ENCODE results near the gene MDK.

MDK gene

GRCh38 chr11:46346886-46347636, 34.4 kb upstream of the MDK start, which contains the start of gene DGKZ:
DGKZ (plus strand) TSS chr11:46347463; CDS start chr11:46347660, 197 bp downstream.
- FAIRE-seq (peak; percentile 96), DNase-seq (ENCODE audit: insufficient read length, low spot score) (peak; percentile 90)
- no peak for TF ChIP-seq POLR2A (IDR thresholded peaks at IDR 0.05; ENCODE audit: low read depth, low read length)
- peak; percentile 18 for TF ChIP-seq PAX5 (IDR thresholded peaks at IDR 0.05; ENCODE audit: insufficient read depth, low read length, severe bottlenecking)

- TF ChIP-seq POLR2A (IDR thresholded peaks at IDR 0.05; ENCODE audit: low read depth, low read length) (no peak), POU2F2 (IDR thresholded peaks at IDR 0.05; ENCODE audit: low read depth, low read length) (no peak), TAF1 (IDR thresholded peaks at IDR 0.05; ENCODE audit: low read depth, low read length) (no peak), SPI1 (IDR thresholded peaks at IDR 0.05; ENCODE audit: low read depth, low read length) (no peak), PAX5 (IDR thresholded peaks at IDR 0.05; ENCODE audit: insufficient read depth, low read length, severe bottlenecking) (no peak), POLR2AphosphoS5 (IDR thresholded peaks at IDR 0.05; ENCODE audit: low read depth, low read length) (no peak)
- FAIRE-seq (peak; percentile 51), DNase-seq (ENCODE audit: insufficient read length, low spot score) (no peak)
Observed at GRCh38 chr11:46347637-46348311, 33.7 kb upstream of the MDK start.

- FAIRE-seq (peak; percentile 26), DNase-seq (ENCODE audit: insufficient read length, low spot score) (no peak)
- TF ChIP-seq POU2F2 (IDR thresholded peaks at IDR 0.05; ENCODE audit: low read depth, low read length) (no peak), SPI1 (IDR thresholded peaks at IDR 0.05; ENCODE audit: low read depth, low read length) (no peak), POLR2A (IDR thresholded peaks at IDR 0.05; ENCODE audit: low read depth, low read length) (no peak), TAF1 (IDR thresholded peaks at IDR 0.05; ENCODE audit: low read depth, low read length) (no peak)
Observed at GRCh38 chr11:46348566-46349401, 32.7 kb upstream of the MDK start.

- FAIRE-seq, result no peak
- TF ChIP-seq POU2F2 (IDR thresholded peaks at IDR 0.05; ENCODE audit: low read depth, low read length) (no peak), SPI1 (IDR thresholded peaks at IDR 0.05; ENCODE audit: low read depth, low read length) (no peak), POLR2AphosphoS5 (IDR thresholded peaks at IDR 0.05; ENCODE audit: low read depth, low read length) (no peak), PAX5 (IDR thresholded peaks at IDR 0.05; ENCODE audit: insufficient read depth, low read length, severe bottlenecking) (no peak), TAF1 (IDR thresholded peaks at IDR 0.05; ENCODE audit: low read depth, low read length) (no peak), POLR2A (IDR thresholded peaks at IDR 0.05; ENCODE audit: low read depth, low read length) (no peak)
Observed at GRCh38 chr11:46350695-46351094, 30.8 kb upstream of the MDK start.

DNA sequence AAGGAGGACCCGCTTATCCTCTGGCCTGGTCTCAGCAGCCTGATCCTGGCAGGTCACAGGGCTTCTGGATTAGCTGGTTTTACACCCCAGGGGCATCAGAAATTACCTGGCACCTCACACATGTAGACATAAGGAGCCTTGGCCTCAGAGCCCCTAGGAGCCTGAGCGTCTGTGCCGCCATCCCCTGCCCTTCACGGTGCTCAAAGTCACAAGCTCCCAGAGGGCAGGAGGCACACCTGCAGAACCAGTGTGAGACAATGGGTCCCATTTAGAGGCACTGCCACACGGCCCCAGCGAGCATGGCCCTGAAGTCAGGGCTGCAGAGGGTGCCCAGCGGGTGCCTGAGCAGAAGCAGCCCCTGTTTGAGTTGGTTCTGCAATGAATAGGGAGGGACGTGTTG, 30.3 kb upstream of the MDK start:
- no peak for FAIRE-seq
- no peak for DNase-seq (ENCODE audit: insufficient read length, low spot score)
- TF ChIP-seq PAX5 (IDR thresholded peaks at IDR 0.05; ENCODE audit: insufficient read depth, low read length, severe bottlenecking) (no peak), POLR2A (IDR thresholded peaks at IDR 0.05; ENCODE audit: low read depth, low read length) (no peak), SPI1 (IDR thresholded peaks at IDR 0.05; ENCODE audit: low read depth, low read length) (no peak), POLR2AphosphoS5 (IDR thresholded peaks at IDR 0.05; ENCODE audit: low read depth, low read length) (no peak), TAF1 (IDR thresholded peaks at IDR 0.05; ENCODE audit: low read depth, low read length) (no peak), POU2F2 (IDR thresholded peaks at IDR 0.05; ENCODE audit: low read depth, low read length) (no peak)

More at GRCh38 chr11:46350695-46351094, 30.8 kb upstream of the MDK start:
- DNase-seq (ENCODE audit: insufficient read length, low spot score), result no peak

- TF ChIP-seq POU2F2 (IDR thresholded peaks at IDR 0.05; ENCODE audit: low read depth, low read length) (no peak), PAX5 (IDR thresholded peaks at IDR 0.05; ENCODE audit: insufficient read depth, low read length, severe bottlenecking) (no peak), POLR2AphosphoS5 (IDR thresholded peaks at IDR 0.05; ENCODE audit: low read depth, low read length) (no peak), POLR2A (IDR thresholded peaks at IDR 0.05; ENCODE audit: low read depth, low read length) (no peak), SPI1 (IDR thresholded peaks at IDR 0.05; ENCODE audit: low read depth, low read length) (no peak), TAF1 (IDR thresholded peaks at IDR 0.05; ENCODE audit: low read depth, low read length) (no peak)
- FAIRE-seq (no peak), DNase-seq (ENCODE audit: insufficient read length, low spot score) (no peak)
Observed at GRCh38 chr11:46351606-46352005, 29.9 kb upstream of the MDK start.

DNA sequence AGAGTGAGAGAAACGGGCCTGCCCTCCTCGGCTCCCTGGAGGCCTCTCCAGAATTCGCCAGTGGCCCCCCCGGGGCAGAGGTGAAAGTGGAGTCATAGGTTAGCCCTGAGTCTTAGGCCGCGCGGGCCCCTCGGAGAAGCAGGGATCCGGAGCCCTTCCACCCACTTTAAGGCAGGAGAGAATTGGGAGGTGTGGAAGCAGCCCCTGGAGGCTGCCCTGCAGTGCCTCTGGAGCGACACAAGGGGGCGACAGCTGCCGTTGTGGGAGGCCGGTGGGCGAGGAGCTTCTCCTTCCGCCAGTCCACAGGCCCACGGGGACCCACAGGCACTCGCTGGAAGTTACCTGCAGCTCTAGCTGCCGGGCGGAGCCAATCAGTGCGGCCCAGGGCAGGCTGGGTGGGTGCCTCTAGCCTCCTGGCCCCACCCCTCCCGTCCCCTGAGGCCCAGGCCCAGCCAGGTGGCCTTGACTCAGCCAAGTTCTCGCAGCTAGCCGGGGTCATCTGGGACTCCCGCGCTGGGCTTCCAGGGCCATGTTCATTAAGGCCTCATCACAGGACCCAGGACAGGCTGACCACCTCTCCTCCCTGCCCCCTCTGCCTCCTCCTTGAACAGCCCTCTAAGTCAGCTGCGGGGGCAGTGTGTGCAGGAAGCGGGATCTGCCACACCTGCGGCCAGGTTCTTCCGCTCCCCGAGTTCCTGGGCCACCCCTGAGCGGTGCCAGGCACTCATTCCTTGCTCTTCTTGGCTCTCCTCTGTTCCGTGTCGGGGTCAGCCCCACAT, 29.2 kb upstream of the MDK start:
- DNase-seq (ENCODE audit: insufficient read length, low spot score) (peak; percentile 70), FAIRE-seq (no peak)
- TF ChIP-seq POLR2AphosphoS5 (IDR thresholded peaks at IDR 0.05; ENCODE audit: low read depth, low read length) (no peak), SPI1 (IDR thresholded peaks at IDR 0.05; ENCODE audit: low read depth, low read length) (no peak), POLR2A (IDR thresholded peaks at IDR 0.05; ENCODE audit: low read depth, low read length) (no peak), PAX5 (IDR thresholded peaks at IDR 0.05; ENCODE audit: insufficient read depth, low read length, severe bottlenecking) (no peak), TAF1 (IDR thresholded peaks at IDR 0.05; ENCODE audit: low read depth, low read length) (no peak), POU2F2 (IDR thresholded peaks at IDR 0.05; ENCODE audit: low read depth, low read length) (no peak)

DNA sequence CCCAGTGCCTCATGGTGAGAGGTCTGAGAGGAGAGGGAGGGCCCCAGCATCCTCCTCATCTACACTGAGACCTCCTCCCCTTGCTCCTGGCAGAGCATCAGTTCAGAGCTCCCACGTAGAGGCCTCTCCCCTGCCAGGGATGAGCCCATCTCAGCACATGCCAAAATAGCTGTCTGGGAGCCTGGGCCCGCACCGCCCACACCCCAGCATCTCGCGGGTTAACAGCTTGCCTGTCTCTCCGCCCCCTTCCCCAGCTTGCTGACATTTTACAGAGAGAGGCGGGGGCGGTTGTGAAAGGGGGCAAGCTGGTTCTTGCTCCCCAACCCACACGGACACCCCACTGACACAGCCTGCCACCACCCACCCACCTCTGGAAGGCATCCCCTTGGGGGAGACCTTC, 27.8 kb upstream of the MDK start:
- FAIRE-seq, result no peak
- DNase-seq (ENCODE audit: insufficient read length, low spot score), result no peak
- TF ChIP-seq POU2F2 (IDR thresholded peaks at IDR 0.05; ENCODE audit: low read depth, low read length) (no peak), PAX5 (IDR thresholded peaks at IDR 0.05; ENCODE audit: insufficient read depth, low read length, severe bottlenecking) (no peak), POLR2A (IDR thresholded peaks at IDR 0.05; ENCODE audit: low read depth, low read length) (no peak), SPI1 (IDR thresholded peaks at IDR 0.05; ENCODE audit: low read depth, low read length) (no peak), TAF1 (IDR thresholded peaks at IDR 0.05; ENCODE audit: low read depth, low read length) (no peak), POLR2AphosphoS5 (IDR thresholded peaks at IDR 0.05; ENCODE audit: low read depth, low read length) (no peak)
